ENCODE measurements around the gene GGTLC2. TPM values are rescaled to one million over a fixed set of nuclear protein-coding genes. Genes with fewer than 3 reads are reported as not detected.
"Not testable (repeated sequence)": the region's sequence is repeated elsewhere in the genome, so short reads cannot be mapped to it uniquely, and the experiment has no call there.

GGTLC2 gene
- not detected in 2 replicates for total RNA-seq

- H3K36me3 Mint-ChIP-seq (ENCODE audit: low read depth); intact Hi-C loops (cut with micrococcal nuclease); H3K27ac Mint-ChIP-seq; H3K9me3 Mint-ChIP-seq; H3K4me3 Mint-ChIP-seq; DNase-seq; H3K4me1 Mint-ChIP-seq; H3K27me3 Mint-ChIP-seq: not testable (repeated sequence)
Observed at GRCh38 chr22:22644314-22644713, at the start of gene GGTLC2. TSS of gene GGTLC2 (plus strand) at chr22:22644614. CDS start at chr22:22646346, 1,732 bp downstream.

- Mint-ChIP-seq H3K4me1 (peaks cover 2% of the 10 kb centered on the region), H3K27ac (no peak overlapping the region), H3K27me3 (peaks cover 18% of the 10 kb centered on the region), H3K36me3 (ENCODE audit: low read depth) (no peaks in the 10 kb centered on the region), H3K4me3 (no peak overlapping the region), H3K9me3 (no peaks in the 10 kb centered on the region)
- intact Hi-C loops (cut with micrococcal nuclease), result loop anchor here (2.0 kb wide), 1 partner anchor 94 kb away; no protein-coding TSS in a partner anchor
- DNase-seq, result peak; percentile 45
Observed at GRCh38 chr22:22595001-22595835, 49.2 kb upstream of the GGTLC2 start.

GRCh38 chr22:22598144-22598543 lies 46.3 kb upstream of the GGTLC2 start:
- intact Hi-C loops (cut with micrococcal nuclease), result no loop called here
- Mint-ChIP-seq H3K36me3 (ENCODE audit: low read depth) (no peaks in the 10 kb centered on the region), H3K4me1 (peaks cover 2% of the 10 kb centered on the region), H3K27me3 (peaks cover 7% of the 10 kb centered on the region), H3K4me3 (no peak overlapping the region), H3K9me3 (no peaks in the 10 kb centered on the region), H3K27ac (no peak overlapping the region)
- DNase-seq, result peak; percentile 43

- peaks cover 7% of the 10 kb centered on the region for H3K27me3 Mint-ChIP-seq
- H3K4me3 Mint-ChIP-seq, result no peak overlapping the region
- H3K27ac Mint-ChIP-seq, result no peak overlapping the region
- no peaks in the 10 kb centered on the region for H3K4me1 Mint-ChIP-seq
- H3K36me3 Mint-ChIP-seq (ENCODE audit: low read depth), result no peaks in the 10 kb centered on the region
- no peaks in the 10 kb centered on the region for H3K9me3 Mint-ChIP-seq
- peak; percentile 50 for DNase-seq
- intact Hi-C loops (cut with micrococcal nuclease), result no loop called here
Observed at GRCh38 chr22:22599248-22599647, 45.2 kb upstream of the GGTLC2 start.

GRCh38 chr22:22600531-22601261 lies 43.7 kb upstream of the GGTLC2 start:
- Mint-ChIP-seq H3K27me3 (peaks cover 7% of the 10 kb centered on the region), H3K27ac (no peak overlapping the region), H3K4me1 (no peaks in the 10 kb centered on the region), H3K4me3 (no peak overlapping the region), H3K36me3 (ENCODE audit: low read depth) (no peaks in the 10 kb centered on the region), H3K9me3 (no peaks in the 10 kb centered on the region)
- intact Hi-C loops (cut with micrococcal nuclease), result no loop called here
- DNase-seq, result peak; percentile 40

GRCh38 chr22:22603470-22603947 lies 40.9 kb upstream of the GGTLC2 start:
- intact Hi-C loops (cut with micrococcal nuclease), result no loop called here
- Mint-ChIP-seq H3K27me3 (peaks cover 2% of the 10 kb centered on the region), H3K36me3 (ENCODE audit: low read depth) (no peaks in the 10 kb centered on the region), H3K9me3 (no peaks in the 10 kb centered on the region), H3K4me3 (no peak overlapping the region), H3K27ac (no peak overlapping the region), H3K4me1 (no peaks in the 10 kb centered on the region)
- DNase-seq, result no peak

- no peaks in the 10 kb centered on the region for H3K36me3 Mint-ChIP-seq (ENCODE audit: low read depth)
- DNase-seq, result no peak
- no peaks in the 10 kb centered on the region for H3K9me3 Mint-ChIP-seq
- H3K27me3 Mint-ChIP-seq, result peaks cover 6% of the 10 kb centered on the region
- intact Hi-C loops (cut with micrococcal nuclease), result no loop called here
- H3K4me3 Mint-ChIP-seq, result no peak overlapping the region
- no peak overlapping the region for H3K27ac Mint-ChIP-seq
- H3K4me1 Mint-ChIP-seq, result no peaks in the 10 kb centered on the region
Observed at GRCh38 chr22:22604326-22605073, 39.9 kb upstream of the GGTLC2 start.

GRCh38 chr22:22605074-22605404 lies 39.4 kb upstream of the GGTLC2 start:
- Mint-ChIP-seq H3K36me3 (ENCODE audit: low read depth) (no peaks in the 10 kb centered on the region), H3K9me3 (no peaks in the 10 kb centered on the region), H3K4me1 (no peaks in the 10 kb centered on the region), H3K27me3 (peaks cover 6% of the 10 kb centered on the region), H3K4me3 (no peak overlapping the region), H3K27ac (no peak overlapping the region)
- DNase-seq, result no peak
- intact Hi-C loops (cut with micrococcal nuclease), result no loop called here

GRCh38 chr22:22608022-22608421 lies 36.4 kb upstream of the GGTLC2 start:
- DNase-seq; intact Hi-C loops (cut with micrococcal nuclease); H3K4me1 Mint-ChIP-seq; H3K36me3 Mint-ChIP-seq (ENCODE audit: low read depth); H3K27ac Mint-ChIP-seq; H3K4me3 Mint-ChIP-seq; H3K9me3 Mint-ChIP-seq; H3K27me3 Mint-ChIP-seq: not testable (repeated sequence)

GRCh38 chr22:22609291-22609690 lies 35.1 kb upstream of the GGTLC2 start:
- no peaks in the 10 kb centered on the region for H3K9me3 Mint-ChIP-seq
- no peaks in the 10 kb centered on the region for H3K36me3 Mint-ChIP-seq (ENCODE audit: low read depth)
- no peak overlapping the region for H3K4me3 Mint-ChIP-seq
- intact Hi-C loops (cut with micrococcal nuclease), result no loop called here
- no peak overlapping the region for H3K27ac Mint-ChIP-seq
- no peaks in the 10 kb centered on the region for H3K4me1 Mint-ChIP-seq
- no peak for DNase-seq
- peaks cover 6% of the 10 kb centered on the region for H3K27me3 Mint-ChIP-seq

- Mint-ChIP-seq H3K4me1 (peaks cover 12% of the 10 kb centered on the region), H3K4me3 (no peak overlapping the region), H3K27ac (no peak overlapping the region), H3K27me3 (peaks cover 8% of the 10 kb centered on the region), H3K36me3 (ENCODE audit: low read depth) (no peaks in the 10 kb centered on the region), H3K9me3 (no peaks in the 10 kb centered on the region)
- DNase-seq, result no peak
- intact Hi-C loops (cut with micrococcal nuclease), result no loop called here
Observed at GRCh38 chr22:22612516-22612915, 31.9 kb upstream of the GGTLC2 start.

- Mint-ChIP-seq H3K4me1 (peaks cover 12% of the 10 kb centered on the region), H3K27me3 (peaks cover 4% of the 10 kb centered on the region), H3K27ac (no peak overlapping the region), H3K9me3 (no peaks in the 10 kb centered on the region), H3K4me3 (no peak overlapping the region), H3K36me3 (ENCODE audit: low read depth) (no peaks in the 10 kb centered on the region)
- intact Hi-C loops (cut with micrococcal nuclease), result no loop called here
- no peak for DNase-seq
Observed at GRCh38 chr22:22614065-22614464, 30.3 kb upstream of the GGTLC2 start.

GRCh38 chr22:22616636-22617035 lies 27.8 kb upstream of the GGTLC2 start:
- Mint-ChIP-seq H3K9me3 (no peaks in the 10 kb centered on the region), H3K36me3 (ENCODE audit: low read depth) (no peaks in the 10 kb centered on the region), H3K27me3 (peaks cover 2% of the 10 kb centered on the region), H3K27ac (peak overlapping the region; percentile 64), H3K4me1 (peaks cover 12% of the 10 kb centered on the region), H3K4me3 (peak overlapping the region; percentile 13)
- intact Hi-C loops (cut with micrococcal nuclease), result no loop called here
- peak; percentile 73 for DNase-seq

GRCh38 chr22:22618448-22618847 lies 26.0 kb upstream of the GGTLC2 start:
- intact Hi-C loops (cut with micrococcal nuclease), result no loop called here
- Mint-ChIP-seq H3K4me3 (no peak overlapping the region), H3K27ac (no peak overlapping the region), H3K27me3 (peaks cover 2% of the 10 kb centered on the region), H3K4me1 (peaks cover 12% of the 10 kb centered on the region), H3K36me3 (ENCODE audit: low read depth) (no peaks in the 10 kb centered on the region), H3K9me3 (no peaks in the 10 kb centered on the region)
- DNase-seq, result no peak

All from activated CD4-positive, alpha-beta T cell treated with anti-CD3 and anti-CD28 coated beads, Interleukin-2, amount 10 ng/mL, durations not matched to agents 24 days and 14 days (primary cell).